Neural cell (in vitro differentiated cells): ENCODE results near the gene TMEM131L. TPM values are rescaled to one million over a fixed set of nuclear protein-coding genes. Genes with fewer than 3 reads are reported as not detected.
A peak's percentile ranks its signal among the peaks of the same experiment; 100 is the strongest.

Source experiments
- H2AFZ ChIP-seq: fragments of 200-600, 300-800 bp; sonication (generic), shearing (Covaris generic); 2 replicates; pipeline ENCODE4 v1.6.0; 2014; ENCODE audit warnings: low read depth, mild to moderate bottlenecking, antibody characterized with exemption, low read length, moderate library complexity
- H3F3A ChIP-seq: fragments of 200-600 bp; shearing (Covaris generic); 2 replicates; pipeline ENCODE4 v1.6.1; 2016; ENCODE audit warnings: mild to moderate bottlenecking, moderate library complexity, mixed read lengths, antibody characterized with exemption, low read length; ENCODE audit not compliant: insufficient read depth, poor library complexity, severe bottlenecking
- H3K27ac ChIP-seq: fragments of 200-600, 300-800 bp; sonication (generic), shearing (Covaris generic); 2 replicates; pipeline ENCODE4 v1.5.1; 2014; ENCODE audit warnings: mild to moderate bottlenecking, low read length, moderate library complexity
- H3K27me3 ChIP-seq: fragments of 300-800, 200-600 bp; sonication (generic), shearing (Covaris generic); 2 replicates; pipeline ENCODE4 v1.6.0; 2014; ENCODE audit warnings: mild to moderate bottlenecking, low read depth, low read length, moderate library complexity; ENCODE audit not compliant: insufficient read depth
- H3K36me3 ChIP-seq: fragments of 300-800, 200-600 bp; sonication (generic), shearing (Covaris generic); 2 replicates; pipeline ENCODE4 v1.5.1; 2014; ENCODE audit warnings: mild to moderate bottlenecking, antibody characterized with exemption, low read length, moderate library complexity; ENCODE audit not compliant: insufficient read depth
- H3K4me2 ChIP-seq: fragments of 300-800, 200-600 bp; sonication (generic), shearing (Covaris generic); 2 replicates; pipeline ENCODE4 v1.6.0; 2014; ENCODE audit warnings: mild to moderate bottlenecking, low read length
- H3K4me3 ChIP-seq: fragments of 300-800, 200-600 bp; sonication (generic), shearing (Covaris generic); 2 replicates; pipeline ENCODE4 v1.5.1; 2014; ENCODE audit warnings: mild to moderate bottlenecking, low read length, moderate library complexity
- H3K79me2 ChIP-seq: fragments of 200-600 bp; shearing (Covaris generic); replicated peaks from 2 replicates; pipeline ENCODE4 v1.6.0; 2014; ENCODE audit warnings: mild to moderate bottlenecking, low read length, moderate library complexity; ENCODE audit not compliant: insufficient read depth
- H3K9ac ChIP-seq: fragments of 300-800, 200-600 bp; sonication (generic), shearing (Covaris generic); 2 replicates; pipeline ENCODE4 v1.6.1; 2016; ENCODE audit warnings: mild to moderate bottlenecking, low read length, mixed read lengths
- H3K9me2 ChIP-seq: fragments of 200-600 bp; shearing (Covaris generic); 2 replicates; pipeline ENCODE4 v1.6.1; 2016; ENCODE audit warnings: mild to moderate bottlenecking, low read length, mixed read lengths; ENCODE audit not compliant: insufficient read depth
- H3K9me3 ChIP-seq: fragments of 200-600, 300-800 bp; sonication (generic), shearing (Covaris generic); 2 replicates; pipeline ENCODE4 v1.6.1; 2016; ENCODE audit warnings: mild to moderate bottlenecking, mixed run types, low read length, moderate library complexity, mixed read lengths
- H4K20me1 ChIP-seq: fragments of 200-600 bp; shearing (Covaris generic); 2 replicates; pipeline ENCODE4 v1.6.1; 2016; ENCODE audit warnings: mild to moderate bottlenecking, mixed run types; ENCODE audit not compliant: insufficient read depth
- EP300 ChIP-seq: fragments of 450-650 bp; conservative IDR thresholded peaks from 2 replicates; pipeline ENCODE4 v1.6.1; 2014; ENCODE audit warnings: antibody characterized with exemption, mild to moderate bottlenecking, moderate library complexity; ENCODE audit not compliant: poor library complexity, severe bottlenecking
- EZH2 ChIP-seq: fragments of 200-600, 300-800 bp; shearing (Covaris generic), sonication (generic); IDR thresholded peaks from 2 replicates; pipeline ENCODE4 v1.6.1; 2014; ENCODE audit warnings: antibody characterized with exemption, low read length, borderline replicate concordance, mild to moderate bottlenecking; ENCODE audit not compliant: insufficient read depth, poor library complexity, severe bottlenecking
- MXI1 ChIP-seq: fragments of 450-650 bp; conservative IDR thresholded peaks from 2 replicates; pipeline ENCODE4 v1.6.1; 2014; ENCODE audit warnings: antibody characterized with exemption, mild to moderate bottlenecking; ENCODE audit not compliant: poor library complexity, severe bottlenecking
- POLR2AphosphoS5 ChIP-seq: IDR thresholded peaks from 2 replicates; pipeline ENCODE4 v1.6.1; 2012
- RAD21 ChIP-seq: fragments of 450-650 bp; conservative IDR thresholded peaks from 2 replicates; pipeline ENCODE4 v1.6.1; 2014; ENCODE audit warnings: antibody characterized with exemption, mild to moderate bottlenecking, moderate library complexity
- SMC3 ChIP-seq: fragments of 450-650 bp; conservative IDR thresholded peaks from 2 replicates; pipeline ENCODE4 v1.6.1; 2014; ENCODE audit warnings: antibody characterized with exemption, mild to moderate bottlenecking, moderate library complexity; ENCODE audit not compliant: poor library complexity
- TAF1 ChIP-seq: IDR thresholded peaks from 2 replicates; pipeline ENCODE4 v1.6.1; 2012; ENCODE audit warnings: low read depth
- polyA plus RNA-seq: library from polyadenylated mRNA; depleted of rRNA; stranded (reverse); fragments of >200 nt; gene quantifications from 2 replicates; pipeline ENCODE4 v1.2.3, GENCODE V29; 2014
- TF ChIP-seq, protein P1 (sequence below): fragments of 450-650 bp; IDR thresholded peaks from 2 replicates; pipeline ENCODE4 v1.5.1; 2014; ENCODE audit warnings: antibody characterized with exemption, mild to moderate bottlenecking, moderate library complexity; ENCODE audit not compliant: poor library complexity, severe bottlenecking
- TF ChIP-seq, protein P2 (sequence below): IDR thresholded peaks from 2 replicates; pipeline ENCODE4 v1.6.1; 2012; ENCODE audit warnings: borderline replicate concordance

TMEM131L gene
- polyA plus RNA-seq, 1 donor from 2014 or later, result 11.1 TPM

DNA sequence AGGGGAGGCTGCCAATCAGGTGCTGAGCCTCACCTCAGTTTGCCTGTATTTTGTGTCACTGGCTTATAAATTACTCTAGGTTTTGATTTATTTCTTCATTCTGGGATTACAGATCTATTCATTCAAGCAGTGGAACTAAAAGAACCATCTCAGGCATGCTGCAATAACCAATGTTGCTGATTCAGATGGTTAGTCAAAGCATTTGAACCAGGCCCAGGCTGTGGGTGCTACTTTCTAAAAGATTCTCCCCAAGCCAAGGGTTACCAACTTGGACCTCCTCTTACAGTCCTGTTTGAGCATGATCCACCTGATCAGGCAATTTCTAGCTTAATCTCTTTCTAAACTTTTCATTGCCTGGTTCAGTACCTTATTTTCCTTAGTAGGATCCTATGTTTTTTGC, 67.2 kb downstream of the TMEM131L start:
- no peaks in the 10 kb centered on the region for H3K9me2 ChIP-seq

DNA sequence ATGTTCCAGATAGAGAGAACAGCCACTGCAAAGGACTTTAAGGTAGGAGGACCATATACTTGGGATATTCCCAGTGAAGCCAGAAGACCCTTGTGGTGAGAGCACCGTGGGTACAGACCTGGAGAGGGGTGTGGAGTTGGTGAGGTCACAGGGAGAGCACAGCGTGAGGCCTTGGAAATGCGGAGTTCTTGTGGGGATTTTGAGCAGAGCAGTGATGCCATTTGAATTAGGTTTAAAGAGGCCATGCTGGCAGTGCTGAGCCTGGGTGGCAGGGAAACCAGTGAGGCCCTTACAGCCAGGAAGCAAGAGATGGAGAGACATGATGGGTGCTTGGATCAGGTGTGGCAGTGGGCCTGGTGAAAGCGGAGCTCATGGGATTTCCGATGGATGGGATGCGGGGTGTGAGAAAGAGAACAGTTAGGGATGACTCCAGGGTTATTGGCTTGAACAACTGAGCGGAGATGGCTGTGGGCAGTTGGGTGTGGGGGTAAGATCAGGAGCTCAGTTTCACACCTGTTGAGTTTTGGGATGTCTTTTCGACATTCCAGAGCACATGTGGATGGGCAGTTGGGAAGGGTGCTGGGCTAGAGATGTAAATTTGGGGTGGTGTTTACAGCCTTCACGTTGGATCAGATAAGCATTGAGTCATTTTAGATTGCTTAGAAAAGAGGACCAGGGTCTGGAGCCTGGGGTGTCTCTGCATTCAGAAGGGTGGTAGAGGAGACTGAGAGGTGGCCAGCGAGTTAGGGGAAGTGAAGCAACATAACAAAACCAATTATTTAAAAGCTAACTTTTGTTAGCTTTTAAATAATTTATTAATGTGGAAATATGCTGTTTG, 68.9 kb downstream of the TMEM131L start:
- H3F3A ChIP-seq, result peaks cover 2% of the 10 kb centered on the region
- H3K27me3 ChIP-seq, result no peaks in the 10 kb centered on the region
- H3K79me2 ChIP-seq, result peaks cover 22% of the 10 kb centered on the region
- H2AFZ ChIP-seq, result no peak overlapping the region
- H3K9ac ChIP-seq, result no peak overlapping the region
- no peak overlapping the region for H3K4me3 ChIP-seq
- no peaks in the 10 kb centered on the region for H4K20me1 ChIP-seq
- no peak overlapping the region for H3K4me2 ChIP-seq
- TF ChIP-seq MXI1 (no peak), POLR2AphosphoS5 (no peak), RAD21 (no peak)
- H3K9me2 ChIP-seq, result no peaks in the 10 kb centered on the region
- H3K27ac ChIP-seq, result peak overlapping the region; percentile 72
- no peaks in the 10 kb centered on the region for H3K9me3 ChIP-seq
- no peaks in the 10 kb centered on the region for H3K36me3 ChIP-seq

More for the DNA sequence above, 67.2 kb downstream of the TMEM131L start:
- Histone ChIP-seq H2AFZ (no peak overlapping the region), H3K27me3 (no peaks in the 10 kb centered on the region), H3K9ac (no peak overlapping the region), H4K20me1 (no peaks in the 10 kb centered on the region), H3F3A (peaks cover 2% of the 10 kb centered on the region), H3K79me2 (peaks cover 25% of the 10 kb centered on the region), H3K9me3 (no peaks in the 10 kb centered on the region), H3K4me2 (no peak overlapping the region), H3K27ac (no peak overlapping the region), H3K36me3 (no peaks in the 10 kb centered on the region), H3K4me3 (no peak overlapping the region)
- TF ChIP-seq TAF1 (no peak), EZH2 (no peak)

DNA sequence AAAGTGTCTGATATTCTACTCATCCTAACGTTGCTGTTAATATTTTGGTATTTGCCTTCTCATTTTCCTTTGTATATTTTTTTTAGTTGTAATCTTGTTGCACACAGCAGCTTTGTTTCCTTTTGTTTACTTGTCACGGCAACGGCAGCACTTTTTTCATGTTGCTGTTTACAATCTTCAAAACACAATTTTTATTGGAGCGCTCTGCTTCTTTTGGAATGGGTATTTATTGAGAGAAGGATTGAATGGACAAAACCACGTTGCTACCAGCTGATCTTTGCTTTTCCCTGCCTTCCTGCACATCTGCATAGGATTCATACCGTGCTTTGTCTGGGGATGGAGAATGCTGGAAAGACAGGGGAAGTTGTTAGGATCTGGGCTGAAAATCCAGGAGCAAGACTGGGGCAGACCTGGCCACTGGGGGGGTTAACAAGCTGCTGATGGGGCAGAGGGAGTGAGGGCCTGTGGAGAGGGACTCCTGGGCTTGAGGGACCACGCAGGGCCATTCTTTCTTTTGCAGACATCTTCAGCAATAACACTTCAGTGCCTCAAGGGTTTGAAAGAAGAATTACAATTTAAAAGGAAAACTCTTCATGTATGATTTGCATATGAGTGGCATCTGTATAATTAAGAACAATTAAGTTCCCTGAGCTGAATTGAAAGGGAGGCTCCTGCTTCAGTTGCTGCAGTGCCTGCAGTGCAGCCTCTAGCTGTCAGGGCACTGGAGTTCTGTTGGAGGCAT, 69.8 kb downstream of the TMEM131L start:
- H4K20me1 ChIP-seq, result no peaks in the 10 kb centered on the region
- H3K36me3 ChIP-seq, result no peaks in the 10 kb centered on the region
- H3K4me2 ChIP-seq, result peak overlapping the region; percentile 31
- H3K9me2 ChIP-seq, result no peaks in the 10 kb centered on the region
- peak overlapping the region; percentile 58 for H2AFZ ChIP-seq
- peaks cover 2% of the 10 kb centered on the region for H3F3A ChIP-seq
- H3K9ac ChIP-seq, result peak overlapping the region; percentile 59
- peaks cover 30% of the 10 kb centered on the region for H3K79me2 ChIP-seq
- H3K27ac ChIP-seq, result peak overlapping the region; percentile 72
- peak overlapping the region; percentile 48 for H3K4me3 ChIP-seq
- TF ChIP-seq, protein P1, sequence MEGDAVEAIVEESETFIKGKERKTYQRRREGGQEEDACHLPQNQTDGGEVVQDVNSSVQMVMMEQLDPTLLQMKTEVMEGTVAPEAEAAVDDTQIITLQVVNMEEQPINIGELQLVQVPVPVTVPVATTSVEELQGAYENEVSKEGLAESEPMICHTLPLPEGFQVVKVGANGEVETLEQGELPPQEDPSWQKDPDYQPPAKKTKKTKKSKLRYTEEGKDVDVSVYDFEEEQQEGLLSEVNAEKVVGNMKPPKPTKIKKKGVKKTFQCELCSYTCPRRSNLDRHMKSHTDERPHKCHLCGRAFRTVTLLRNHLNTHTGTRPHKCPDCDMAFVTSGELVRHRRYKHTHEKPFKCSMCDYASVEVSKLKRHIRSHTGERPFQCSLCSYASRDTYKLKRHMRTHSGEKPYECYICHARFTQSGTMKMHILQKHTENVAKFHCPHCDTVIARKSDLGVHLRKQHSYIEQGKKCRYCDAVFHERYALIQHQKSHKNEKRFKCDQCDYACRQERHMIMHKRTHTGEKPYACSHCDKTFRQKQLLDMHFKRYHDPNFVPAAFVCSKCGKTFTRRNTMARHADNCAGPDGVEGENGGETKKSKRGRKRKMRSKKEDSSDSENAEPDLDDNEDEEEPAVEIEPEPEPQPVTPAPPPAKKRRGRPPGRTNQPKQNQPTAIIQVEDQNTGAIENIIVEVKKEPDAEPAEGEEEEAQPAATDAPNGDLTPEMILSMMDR, result peak; percentile 60
- TF ChIP-seq, protein P2, sequence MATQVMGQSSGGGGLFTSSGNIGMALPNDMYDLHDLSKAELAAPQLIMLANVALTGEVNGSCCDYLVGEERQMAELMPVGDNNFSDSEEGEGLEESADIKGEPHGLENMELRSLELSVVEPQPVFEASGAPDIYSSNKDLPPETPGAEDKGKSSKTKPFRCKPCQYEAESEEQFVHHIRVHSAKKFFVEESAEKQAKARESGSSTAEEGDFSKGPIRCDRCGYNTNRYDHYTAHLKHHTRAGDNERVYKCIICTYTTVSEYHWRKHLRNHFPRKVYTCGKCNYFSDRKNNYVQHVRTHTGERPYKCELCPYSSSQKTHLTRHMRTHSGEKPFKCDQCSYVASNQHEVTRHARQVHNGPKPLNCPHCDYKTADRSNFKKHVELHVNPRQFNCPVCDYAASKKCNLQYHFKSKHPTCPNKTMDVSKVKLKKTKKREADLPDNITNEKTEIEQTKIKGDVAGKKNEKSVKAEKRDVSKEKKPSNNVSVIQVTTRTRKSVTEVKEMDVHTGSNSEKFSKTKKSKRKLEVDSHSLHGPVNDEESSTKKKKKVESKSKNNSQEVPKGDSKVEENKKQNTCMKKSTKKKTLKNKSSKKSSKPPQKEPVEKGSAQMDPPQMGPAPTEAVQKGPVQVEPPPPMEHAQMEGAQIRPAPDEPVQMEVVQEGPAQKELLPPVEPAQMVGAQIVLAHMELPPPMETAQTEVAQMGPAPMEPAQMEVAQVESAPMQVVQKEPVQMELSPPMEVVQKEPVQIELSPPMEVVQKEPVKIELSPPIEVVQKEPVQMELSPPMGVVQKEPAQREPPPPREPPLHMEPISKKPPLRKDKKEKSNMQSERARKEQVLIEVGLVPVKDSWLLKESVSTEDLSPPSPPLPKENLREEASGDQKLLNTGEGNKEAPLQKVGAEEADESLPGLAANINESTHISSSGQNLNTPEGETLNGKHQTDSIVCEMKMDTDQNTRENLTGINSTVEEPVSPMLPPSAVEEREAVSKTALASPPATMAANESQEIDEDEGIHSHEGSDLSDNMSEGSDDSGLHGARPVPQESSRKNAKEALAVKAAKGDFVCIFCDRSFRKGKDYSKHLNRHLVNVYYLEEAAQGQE, result peak; percentile 74
- TF ChIP-seq MXI1, result no peak
- peak; percentile 43 for TF ChIP-seq RAD21
- no peak for TF ChIP-seq TAF1
- TF ChIP-seq SMC3, result peak; percentile 20
- TF ChIP-seq EZH2, result no peak
- TF ChIP-seq EP300, result peak; percentile 57
- TF ChIP-seq POLR2AphosphoS5, result peak; percentile 25
- no peaks in the 10 kb centered on the region for H3K27me3 ChIP-seq
- H3K9me3 ChIP-seq, result no peaks in the 10 kb centered on the region
